Uterus (tissue), 4 donors: ENCODE data around the gene APBA3. TPM values are rescaled to one million over a fixed set of nuclear protein-coding genes. Genes with fewer than 3 reads are reported as not detected.

ENCODE experiments used
- DNase-seq, 2 donors: peaks; one replicate each; pipeline ENCODE4 v3.0.0-alpha.2; 2019 to 2020
- H3K27ac ChIP-seq, 2 donors: fragments of 200-600 bp; sonication (generic); 1 replicate in 1 of 2; 2 replicates in 1 of 2; pipeline ENCODE4 v1.5.1; 2016 to 2018
- H3K27me3 ChIP-seq, 2 donors: fragments of 200-600 bp; sonication (generic); one replicate each; pipeline ENCODE4 v1.5.1; 2018 to 2019; ENCODE audit warnings: control low read depth in 1 of 2
- H3K36me3 ChIP-seq, 2 donors: fragments of 200-600 bp; sonication (generic); one replicate each; pipeline ENCODE4 v1.5.1; 2019; ENCODE audit warnings: control low read depth in 1 of 2
- H3K4me1 ChIP-seq, 2 donors: fragments of 200-600 bp; sonication (generic); one replicate each; pipeline ENCODE4 v1.5.1; 2018 to 2019; ENCODE audit warnings: control low read depth in 1 of 2
- H3K4me3 ChIP-seq, 2 donors: fragments of 200-600 bp; sonication (generic); 1 replicate in 1 of 2; 2 replicates in 1 of 2; pipeline ENCODE4 v1.5.1; 2018 to 2019; ENCODE audit warnings: mild to moderate bottlenecking in 1 of 2
- H3K9me3 ChIP-seq, 2 donors: fragments of 200-600 bp; sonication (generic); one replicate each; pipeline ENCODE4 v1.5.1; 2019; ENCODE audit warnings: control low read depth in 1 of 2
- CTCF ChIP-seq, 4 experiments: fragments of 200-600 bp in 2 of 4; fragments of 450-650 bp in 2 of 4; sonication (generic) in 2 of 4; IDR thresholded peaks; one replicate each; pipeline ENCODE4 v1.5.1; 2016 to 2019; ENCODE audit warnings: antibody characterized with exemption in 4 of 4, mild to moderate bottlenecking in 2 of 4, moderate library complexity in 1 of 4
- POLR2A ChIP-seq, 2 donors: fragments of 450-650 bp; IDR thresholded peaks; one replicate each; pipeline ENCODE4 v1.6.1; 2016; ENCODE audit warnings: antibody characterized with exemption in 2 of 2, mild to moderate bottlenecking in 1 of 2, moderate library complexity in 1 of 2
- intact Hi-C: fragments of 100-400 bp; cut with DNase I; formaldehyde crosslinking; loops from one replicate; pipeline ENCODE4 v1.15.1; 2023; ENCODE audit warnings: low total_unique reads
- total RNA-seq, 4 donors: library from RNA; depleted of rRNA in 3 of 4; stranded (reverse); fragments of >200 nt in 3 of 4; gene quantifications; one replicate each; pipeline versions ENCODE4 v1.1.0 to v1.2.4, GENCODE V29; 2014 to 2023
- donor health status: DM: yes; HTN: yes; CAD: no.

Gene APBA3
- total RNA-seq, 4 donors from 2014 or later: 14.1 to 52.6 (median 27.4) TPM

GRCh38 chr19:3719868-3720267 lies 41.6 kb downstream of the APBA3 start:
- DNase-seq: no peak
- H3K9me3 ChIP-seq: no peaks in the 10 kb centered on the region
- intact Hi-C loops: no loop called here
- H3K4me1 ChIP-seq: peaks cover 0 to 12% of the 10 kb centered on the region in 2 donors
- H3K27me3 ChIP-seq: peaks cover 17 to 24% of the 10 kb centered on the region in 2 donors
- no peaks in the 10 kb centered on the region for H3K36me3 ChIP-seq
- no peak for TF ChIP-seq POLR2A (IDR thresholded peaks at IDR 0.05)
- no peak for TF ChIP-seq CTCF (IDR thresholded peaks at IDR 0.05)
- no peak overlapping the region for H3K4me3 ChIP-seq
- H3K27ac ChIP-seq: no peak overlapping the region

GRCh38 chr19:3716147-3716668 lies 45.3 kb downstream of the APBA3 start:
- H3K27ac ChIP-seq: no peak overlapping the region
- no peaks in the 10 kb centered on the region for H3K36me3 ChIP-seq
- intact Hi-C loops: no loop called here
- H3K4me1 ChIP-seq: peaks cover 0 to 4% of the 10 kb centered on the region in 2 donors
- H3K4me3 ChIP-seq: no peak overlapping the region
- no peak for DNase-seq
- H3K27me3 ChIP-seq: peaks cover 8 to 15% of the 10 kb centered on the region in 2 donors
- TF ChIP-seq POLR2A (IDR thresholded peaks at IDR 0.05) (no peak), CTCF (IDR thresholded peaks at IDR 0.05) (no peak)
- H3K9me3 ChIP-seq: no peaks in the 10 kb centered on the region

- intact Hi-C loops: no loop called here
- no peak for DNase-seq
- Histone ChIP-seq H3K27ac (no peak overlapping the region), H3K4me3 (no peak overlapping the region), H3K4me1 (peaks cover 0 to 4% of the 10 kb centered on the region in 2 donors), H3K27me3 (no peaks in the 10 kb centered on the region), H3K36me3 (no peaks in the 10 kb centered on the region), H3K9me3 (no peaks in the 10 kb centered on the region)
- TF ChIP-seq POLR2A (IDR thresholded peaks at IDR 0.05): no peak
- TF ChIP-seq CTCF (IDR thresholded peaks at IDR 0.05): no peak
These were observed 48.6 kb downstream of the APBA3 start for GRCh38 chr19:3712663-3713611.

- TF ChIP-seq POLR2A (IDR thresholded peaks at IDR 0.05) (no peak), CTCF (IDR thresholded peaks at IDR 0.05) (no peak)
- intact Hi-C loops: no loop called here
- H3K27ac ChIP-seq: no peak overlapping the region
- no peak overlapping the region for H3K4me3 ChIP-seq
- peak in 1 of 2 donors; percentile 40 for DNase-seq
- H3K27me3 ChIP-seq: no peaks in the 10 kb centered on the region
- H3K9me3 ChIP-seq: no peaks in the 10 kb centered on the region
- H3K36me3 ChIP-seq: no peaks in the 10 kb centered on the region
- H3K4me1 ChIP-seq: peaks cover 0 to 4% of the 10 kb centered on the region in 2 donors
These were observed 51.2 kb downstream of the APBA3 start for GRCh38 chr19:3710265-3710812.
